GM18520 (cell line): ENCODE measurements around the gene CDYL.

Source experiments
- ATAC-seq: cut with Tn5 transposase; IDR thresholded peaks from one replicate; pipeline ENCODE4 v1.9.1; 2021; ENCODE audit not compliant: unreplicated experiment

The CDYL gene

DNA sequence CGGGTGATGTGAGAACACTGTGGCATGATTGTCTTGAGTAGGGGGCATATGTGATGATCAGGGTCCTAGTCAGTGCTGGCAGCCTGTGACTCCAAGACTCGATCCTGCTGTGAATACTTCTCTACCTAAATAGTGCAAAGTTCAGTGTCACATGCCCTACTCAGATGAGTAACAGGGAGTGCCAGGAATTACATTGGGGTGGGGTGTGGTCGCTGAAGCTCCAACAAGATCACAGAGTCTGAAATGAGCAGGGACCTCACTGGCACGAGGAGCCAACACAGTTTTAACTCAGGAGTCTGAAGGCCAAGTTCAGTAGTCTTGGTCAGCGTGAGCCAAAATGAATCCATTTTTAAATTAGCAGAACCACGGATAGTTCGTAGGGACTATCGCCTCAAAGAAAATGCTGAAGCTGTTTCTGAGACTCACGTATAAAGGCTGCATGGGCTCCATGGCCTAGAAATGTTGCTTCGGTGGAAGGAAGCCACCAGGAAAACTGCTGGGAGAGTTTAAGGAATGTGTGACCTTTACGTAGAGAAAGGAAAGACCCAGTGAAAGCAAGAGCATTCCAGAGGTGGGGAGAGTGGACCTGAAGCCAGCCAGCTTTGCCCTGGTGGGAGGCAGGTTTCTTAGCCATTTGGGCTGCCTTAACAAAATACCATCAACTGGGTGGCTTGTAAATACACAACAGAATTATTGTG, 155.5 kb downstream of the CDYL start:
- no peak for ATAC-seq

DNA sequence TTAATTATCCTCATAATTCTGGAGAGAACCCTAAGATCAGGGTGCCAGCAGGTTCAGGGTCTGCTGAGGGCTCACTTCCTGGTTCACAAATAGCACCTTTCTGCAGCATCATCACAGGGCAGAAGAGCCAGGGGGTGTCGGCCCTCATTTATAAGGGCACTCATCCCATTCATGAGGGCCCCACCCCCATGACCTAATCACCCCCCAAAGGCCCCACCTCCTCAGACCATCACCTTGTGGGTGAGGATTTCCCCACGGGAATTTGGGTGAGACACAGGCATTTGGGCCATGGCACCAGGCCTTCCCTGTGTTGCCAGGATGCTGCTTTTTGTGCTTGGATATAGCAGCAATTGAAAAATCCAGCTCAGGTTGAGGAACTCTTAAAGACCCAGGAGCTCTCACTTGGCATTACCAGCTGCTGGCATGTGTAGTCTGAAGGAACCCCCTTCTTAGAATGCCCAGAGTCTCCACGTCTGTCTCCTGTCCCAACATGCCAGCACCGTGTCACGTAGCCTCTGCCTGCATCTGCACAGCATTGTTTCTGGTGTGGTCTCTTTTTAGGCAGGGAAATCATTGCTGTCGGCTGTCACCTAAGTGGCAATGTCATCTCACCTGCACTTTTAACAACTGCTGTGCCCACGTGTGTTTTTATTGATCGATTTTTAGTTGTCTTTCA, 156.2 kb downstream of the CDYL start:
- no peak for ATAC-seq

GRCh38 chr6:4935486-4935885, 159.3 kb downstream of the CDYL start:
- ATAC-seq: no peak

DNA sequence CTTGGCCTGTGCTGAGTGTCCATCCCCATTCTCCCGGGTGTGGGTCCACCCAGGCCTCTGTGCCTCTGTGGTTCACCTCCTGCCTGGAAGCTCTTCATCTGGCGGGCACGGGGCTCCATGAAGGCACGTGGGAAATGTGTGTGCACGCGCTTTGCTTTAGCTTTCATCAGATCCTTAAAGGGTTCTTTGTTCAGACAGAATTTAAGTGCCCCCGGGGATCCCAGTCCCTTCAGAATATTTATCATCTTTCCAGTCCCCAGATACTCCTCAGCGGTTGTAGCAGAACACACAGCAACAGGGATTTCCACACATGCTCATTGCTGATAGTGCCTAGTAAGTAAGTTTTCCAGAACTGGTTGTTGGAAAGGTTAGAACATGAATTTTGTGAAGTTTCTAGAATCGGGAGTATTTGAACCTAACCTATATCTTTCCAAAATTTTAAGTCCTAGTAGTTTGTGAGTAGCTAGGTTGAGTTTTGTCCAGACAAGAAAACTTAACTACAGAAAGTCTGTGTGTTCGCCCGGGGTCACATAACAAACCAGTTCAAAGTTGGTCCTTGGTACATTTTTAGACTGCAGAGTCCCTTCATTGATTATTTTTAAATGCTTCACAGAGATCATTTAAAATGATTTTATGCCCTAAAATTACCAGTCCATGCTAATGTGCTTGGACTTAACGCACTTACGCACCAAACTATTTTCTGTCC, 159.9 kb downstream of the CDYL start:
- ATAC-seq: no peak

DNA sequence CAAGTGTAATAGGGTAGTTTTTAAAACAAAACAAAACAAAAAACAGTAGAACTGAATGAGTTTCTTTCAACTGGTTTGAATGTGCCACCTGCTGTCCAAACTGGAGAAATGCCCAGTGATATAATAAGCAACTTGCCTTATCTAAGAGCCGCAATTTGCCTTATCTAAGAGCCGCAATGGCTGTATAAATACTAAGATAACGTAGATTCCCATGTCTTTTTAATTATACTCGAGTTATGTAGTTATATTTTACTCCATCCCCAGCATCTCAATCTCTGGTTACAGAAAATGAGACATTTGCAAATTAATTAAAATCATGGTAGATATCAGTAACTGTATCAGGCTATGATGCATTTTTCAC, 160.5 kb downstream of the CDYL start:
- no peak for ATAC-seq

GRCh38 chr6:4937414-4937813, 161.2 kb downstream of the CDYL start:
- ATAC-seq: no peak

DNA sequence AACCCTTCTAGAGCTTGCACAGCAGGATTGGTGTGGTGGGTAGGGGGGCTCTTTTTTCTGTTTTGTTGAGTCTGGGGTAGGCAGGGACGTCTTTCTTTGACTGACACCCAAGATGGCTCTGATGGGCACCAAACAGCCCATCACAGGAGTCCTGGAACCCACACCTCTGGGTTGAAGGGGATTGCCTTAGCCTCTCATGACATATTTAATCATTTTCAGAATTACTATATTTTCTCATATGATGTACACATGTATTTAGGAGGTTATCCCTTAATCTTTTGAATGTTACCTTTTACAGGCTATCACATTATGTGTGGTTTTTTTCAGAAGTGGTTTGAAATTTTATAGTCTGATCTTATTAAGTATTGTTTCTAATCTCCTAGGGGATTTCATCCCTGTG, 163.0 kb downstream of the CDYL start:
- no peak for ATAC-seq

- no peak for ATAC-seq
Measured at GRCh38 chr6:4940416-4940815, 164.2 kb downstream of the CDYL start.

GRCh38 chr6:4941782-4942672, 165.8 kb downstream of the CDYL start:
- ATAC-seq: peak; percentile 53

- ATAC-seq: no peak
Measured at GRCh38 chr6:4942673-4943009, 166.4 kb downstream of the CDYL start.

GRCh38 chr6:4943716-4944115, 167.5 kb downstream of the CDYL start:
- no peak for ATAC-seq

GRCh38 chr6:4944325-4944724, 168.1 kb downstream of the CDYL start:
- no peak for ATAC-seq

DNA sequence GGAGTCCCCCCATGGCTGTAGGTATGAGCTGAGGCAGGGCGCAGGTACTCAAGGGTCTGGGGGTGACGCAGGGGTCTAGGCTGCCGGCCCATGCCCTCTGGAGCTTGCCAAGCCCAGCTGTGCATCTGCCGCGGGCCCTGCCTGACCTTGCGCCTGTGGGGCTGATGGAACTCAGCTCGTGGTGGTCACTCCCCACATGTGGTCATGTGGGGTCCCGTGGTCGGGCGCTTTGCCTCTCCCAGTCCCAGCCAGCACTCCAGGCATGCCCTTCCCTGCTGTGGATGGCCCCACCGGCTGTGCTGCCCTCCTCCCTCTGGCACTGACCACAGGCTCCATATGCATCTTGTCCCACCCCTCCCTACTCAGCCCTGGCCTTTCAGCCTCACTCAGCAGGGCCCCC, 170.3 kb downstream of the CDYL start:
- no peak for ATAC-seq

- ATAC-seq: no peak
Measured at GRCh38 chr6:4947716-4948115, 171.5 kb downstream of the CDYL start.

DNA sequence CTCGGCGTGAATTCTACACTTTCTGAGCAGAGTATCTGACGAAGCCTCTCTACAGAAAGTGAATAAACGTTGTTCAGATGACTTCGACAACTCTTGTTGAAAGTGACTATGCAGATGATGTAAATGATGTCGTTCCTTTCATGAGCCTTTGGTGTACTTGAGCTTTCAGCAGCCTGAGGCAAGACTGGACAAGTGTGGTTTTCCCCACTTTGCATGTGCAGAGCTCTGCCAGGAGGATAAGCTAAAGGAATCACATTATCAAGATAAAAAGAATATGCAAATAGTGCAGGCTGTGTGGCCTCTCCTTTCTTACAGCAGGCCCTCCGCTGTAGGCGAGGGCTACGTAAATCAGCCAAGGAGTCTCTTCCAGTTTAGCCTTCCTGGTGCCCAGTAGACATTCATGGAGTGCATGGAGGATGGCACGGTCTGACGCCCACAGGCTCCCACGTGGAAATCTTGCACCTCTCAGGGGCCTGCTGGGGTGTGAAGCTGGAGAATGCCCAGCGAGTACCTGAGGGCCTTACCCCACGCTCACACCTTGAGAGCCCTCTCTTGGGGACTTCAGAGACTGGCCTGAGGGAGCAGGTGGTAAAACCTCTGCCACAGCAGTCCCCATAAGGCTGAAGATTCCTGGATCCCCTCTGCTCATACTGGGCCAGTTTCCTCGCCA, 172.7 kb downstream of the CDYL start:
- no peak for ATAC-seq

GRCh38 chr6:4950076-4950475, 173.9 kb downstream of the CDYL start:
- ATAC-seq: no peak

- no peak for ATAC-seq
Measured at GRCh38 chr6:4950836-4951533, 174.8 kb downstream of the CDYL start.

DNA sequence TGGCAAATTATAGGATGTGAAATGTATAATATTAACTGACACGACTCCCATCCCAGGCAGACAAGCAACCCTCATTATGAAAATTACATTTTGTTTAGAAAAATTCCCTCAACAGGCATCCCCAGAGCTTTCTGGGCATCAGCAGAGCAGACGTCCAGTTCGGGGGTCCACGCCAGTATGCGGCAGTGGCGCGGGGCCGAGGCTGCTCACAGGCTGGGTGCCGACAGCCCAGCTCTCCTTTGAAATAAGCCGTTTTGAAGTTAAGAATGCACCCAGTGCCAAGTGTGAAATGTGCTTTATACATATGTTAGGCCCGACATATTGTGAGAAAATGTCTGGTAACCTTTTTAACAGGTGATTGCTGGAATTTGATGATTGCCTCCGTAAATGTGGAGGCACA, 177.2 kb downstream of the CDYL start:
- no peak for ATAC-seq

DNA sequence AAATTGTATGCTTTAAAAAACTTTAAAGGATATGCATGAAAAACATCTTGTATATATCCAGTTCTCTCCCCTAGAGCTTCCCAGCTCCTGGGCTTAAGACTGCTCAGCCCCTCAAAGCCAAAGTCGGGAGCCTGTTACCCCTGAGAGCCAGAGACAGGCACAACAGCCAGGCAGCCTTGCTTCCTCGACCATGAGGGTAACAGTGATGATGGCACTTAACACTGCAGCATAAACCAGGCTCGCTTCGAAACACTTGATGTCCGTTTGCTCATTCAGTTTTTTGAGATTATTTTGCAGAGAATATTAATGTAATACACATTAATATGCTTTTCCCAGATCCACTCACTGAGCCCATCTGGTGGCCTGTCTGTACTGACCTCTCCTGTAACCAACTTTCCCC, 180.4 kb downstream of the CDYL start:
- no peak for ATAC-seq

DNA sequence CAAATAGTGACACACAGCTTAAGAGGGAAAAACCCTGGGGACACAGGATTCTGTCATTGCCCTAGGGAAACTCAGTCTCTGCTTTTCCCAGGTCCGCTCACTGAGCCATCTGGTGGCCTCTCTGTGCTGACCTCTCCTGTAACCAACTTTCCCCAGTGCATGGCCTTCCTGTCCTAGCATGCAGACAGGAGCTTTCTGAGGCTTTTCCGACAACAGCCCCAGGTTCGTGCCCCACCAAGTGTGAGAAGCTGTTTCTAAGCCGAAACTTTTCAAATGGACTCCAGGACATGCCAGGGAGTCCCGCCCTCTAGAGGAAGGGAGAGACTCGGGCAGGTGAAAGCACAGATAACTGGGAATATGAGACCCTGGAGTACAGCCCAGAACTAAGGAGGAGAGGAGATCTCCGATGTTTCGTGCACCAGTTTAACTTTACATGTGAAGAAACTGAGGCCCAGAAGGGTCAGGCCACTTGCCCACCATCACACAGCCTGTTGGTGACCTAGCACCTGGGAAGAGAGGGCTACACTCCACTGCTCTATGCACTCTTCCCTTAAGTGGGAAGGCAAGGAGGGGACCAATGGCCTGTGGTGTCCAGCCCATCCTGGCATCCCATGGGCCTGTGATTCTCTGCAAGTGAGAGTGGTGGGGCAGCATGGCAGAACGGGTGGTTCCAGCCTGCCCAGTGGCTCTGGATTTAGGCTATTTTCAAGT, 181.5 kb downstream of the CDYL start:
- ATAC-seq: no peak
